Neural cell (in vitro differentiated cells): Measurements from ENCODE around the gene TFEB. TPM values are rescaled to one million over a fixed set of nuclear protein-coding genes. Genes with fewer than 3 reads are reported as not detected.

Experiments used
- H2AFZ ChIP-seq: fragments of 200-600, 300-800 bp; sonication (generic), shearing (Covaris generic); 2 replicates; pipeline ENCODE4 v1.6.0; 2014; ENCODE audit warnings: low read depth, mild to moderate bottlenecking, antibody characterized with exemption, low read length, moderate library complexity
- H3F3A ChIP-seq: fragments of 200-600 bp; shearing (Covaris generic); 2 replicates; pipeline ENCODE4 v1.6.1; 2016; ENCODE audit warnings: mild to moderate bottlenecking, moderate library complexity, mixed read lengths, antibody characterized with exemption, low read length; ENCODE audit not compliant: insufficient read depth, poor library complexity, severe bottlenecking
- H3K27ac ChIP-seq: fragments of 200-600, 300-800 bp; sonication (generic), shearing (Covaris generic); 2 replicates; pipeline ENCODE4 v1.5.1; 2014; ENCODE audit warnings: mild to moderate bottlenecking, low read length, moderate library complexity
- H3K27me3 ChIP-seq: fragments of 300-800, 200-600 bp; sonication (generic), shearing (Covaris generic); 2 replicates; pipeline ENCODE4 v1.6.0; 2014; ENCODE audit warnings: mild to moderate bottlenecking, low read depth, low read length, moderate library complexity; ENCODE audit not compliant: insufficient read depth
- H3K36me3 ChIP-seq: fragments of 300-800, 200-600 bp; sonication (generic), shearing (Covaris generic); 2 replicates; pipeline ENCODE4 v1.5.1; 2014; ENCODE audit warnings: mild to moderate bottlenecking, antibody characterized with exemption, low read length, moderate library complexity; ENCODE audit not compliant: insufficient read depth
- H3K4me2 ChIP-seq: fragments of 300-800, 200-600 bp; sonication (generic), shearing (Covaris generic); 2 replicates; pipeline ENCODE4 v1.6.0; 2014; ENCODE audit warnings: mild to moderate bottlenecking, low read length
- H3K4me3 ChIP-seq: fragments of 300-800, 200-600 bp; sonication (generic), shearing (Covaris generic); 2 replicates; pipeline ENCODE4 v1.5.1; 2014; ENCODE audit warnings: mild to moderate bottlenecking, low read length, moderate library complexity
- H3K79me2 ChIP-seq: fragments of 200-600 bp; shearing (Covaris generic); replicated peaks from 2 replicates; pipeline ENCODE4 v1.6.0; 2014; ENCODE audit warnings: mild to moderate bottlenecking, low read length, moderate library complexity; ENCODE audit not compliant: insufficient read depth
- H3K9ac ChIP-seq: fragments of 300-800, 200-600 bp; sonication (generic), shearing (Covaris generic); 2 replicates; pipeline ENCODE4 v1.6.1; 2016; ENCODE audit warnings: mild to moderate bottlenecking, low read length, mixed read lengths
- H3K9me2 ChIP-seq: fragments of 200-600 bp; shearing (Covaris generic); 2 replicates; pipeline ENCODE4 v1.6.1; 2016; ENCODE audit warnings: mild to moderate bottlenecking, low read length, mixed read lengths; ENCODE audit not compliant: insufficient read depth
- H3K9me3 ChIP-seq: fragments of 200-600, 300-800 bp; sonication (generic), shearing (Covaris generic); 2 replicates; pipeline ENCODE4 v1.6.1; 2016; ENCODE audit warnings: mild to moderate bottlenecking, mixed run types, low read length, moderate library complexity, mixed read lengths
- H4K20me1 ChIP-seq: fragments of 200-600 bp; shearing (Covaris generic); 2 replicates; pipeline ENCODE4 v1.6.1; 2016; ENCODE audit warnings: mild to moderate bottlenecking, mixed run types; ENCODE audit not compliant: insufficient read depth
- CTCF ChIP-seq: fragments of 450-650 bp; IDR thresholded peaks from 2 replicates; pipeline ENCODE4 v1.5.1; 2014; ENCODE audit warnings: antibody characterized with exemption, mild to moderate bottlenecking, moderate library complexity; ENCODE audit not compliant: poor library complexity, severe bottlenecking
- EP300 ChIP-seq: fragments of 450-650 bp; conservative IDR thresholded peaks from 2 replicates; pipeline ENCODE4 v1.6.1; 2014; ENCODE audit warnings: antibody characterized with exemption, mild to moderate bottlenecking, moderate library complexity; ENCODE audit not compliant: poor library complexity, severe bottlenecking
- EZH2 ChIP-seq: fragments of 200-600, 300-800 bp; shearing (Covaris generic), sonication (generic); IDR thresholded peaks from 2 replicates; pipeline ENCODE4 v1.6.1; 2014; ENCODE audit warnings: antibody characterized with exemption, low read length, borderline replicate concordance, mild to moderate bottlenecking; ENCODE audit not compliant: insufficient read depth, poor library complexity, severe bottlenecking
- MXI1 ChIP-seq: fragments of 450-650 bp; conservative IDR thresholded peaks from 2 replicates; pipeline ENCODE4 v1.6.1; 2014; ENCODE audit warnings: antibody characterized with exemption, mild to moderate bottlenecking; ENCODE audit not compliant: poor library complexity, severe bottlenecking
- POLR2AphosphoS5 ChIP-seq: IDR thresholded peaks from 2 replicates; pipeline ENCODE4 v1.6.1; 2012
- RAD21 ChIP-seq: fragments of 450-650 bp; conservative IDR thresholded peaks from 2 replicates; pipeline ENCODE4 v1.6.1; 2014; ENCODE audit warnings: antibody characterized with exemption, mild to moderate bottlenecking, moderate library complexity
- REST ChIP-seq: IDR thresholded peaks from 2 replicates; pipeline ENCODE4 v1.6.1; 2012; ENCODE audit warnings: borderline replicate concordance
- SMC3 ChIP-seq: fragments of 450-650 bp; conservative IDR thresholded peaks from 2 replicates; pipeline ENCODE4 v1.6.1; 2014; ENCODE audit warnings: antibody characterized with exemption, mild to moderate bottlenecking, moderate library complexity; ENCODE audit not compliant: poor library complexity
- TAF1 ChIP-seq: IDR thresholded peaks from 2 replicates; pipeline ENCODE4 v1.6.1; 2012; ENCODE audit warnings: low read depth
- polyA plus RNA-seq: library from polyadenylated mRNA; depleted of rRNA; stranded (reverse); fragments of >200 nt; gene quantifications from 2 replicates; pipeline ENCODE4 v1.2.3, GENCODE V29; 2014

Gene TFEB
- polyA plus RNA-seq, 1 donor from 2014 or later = 0.24 TPM

- Histone ChIP-seq H3K79me2 (no peaks in the 10 kb centered on the region), H3K9ac (no peak overlapping the region), H3K9me3 (no peaks in the 10 kb centered on the region), H4K20me1 (no peaks in the 10 kb centered on the region), H3K4me2 (no peak overlapping the region), H3K9me2 (no peaks in the 10 kb centered on the region), H3F3A (no peaks in the 10 kb centered on the region), H3K36me3 (no peaks in the 10 kb centered on the region), H3K27ac (no peak overlapping the region), H2AFZ (no peak overlapping the region), H3K27me3 (peaks cover 10% of the 10 kb centered on the region), H3K4me3 (no peak overlapping the region)
- TF ChIP-seq EZH2 = no peak
- TF ChIP-seq MXI1 = no peak
- no peak for TF ChIP-seq EP300
- no peak for TF ChIP-seq POLR2AphosphoS5
- TF ChIP-seq TAF1 = no peak
- no peak for TF ChIP-seq RAD21
- no peak for TF ChIP-seq SMC3
- no peak for TF ChIP-seq REST
- no peak for TF ChIP-seq CTCF
Measured at GRCh38 chr6:41728954-41729353, 6.5 kb downstream of the TFEB start.

GRCh38 chr6:41728073-41728936, 7.1 kb downstream of the TFEB start:
- H2AFZ ChIP-seq = no peak overlapping the region
- H3K4me3 ChIP-seq = no peak overlapping the region
- no peak overlapping the region for H3K9ac ChIP-seq
- H3K27ac ChIP-seq = no peak overlapping the region
- no peaks in the 10 kb centered on the region for H3K9me3 ChIP-seq
- H3K4me2 ChIP-seq = no peak overlapping the region
- H3K9me2 ChIP-seq = no peaks in the 10 kb centered on the region
- no peaks in the 10 kb centered on the region for H3F3A ChIP-seq
- no peaks in the 10 kb centered on the region for H3K36me3 ChIP-seq
- TF ChIP-seq POLR2AphosphoS5 = no peak
- TF ChIP-seq MXI1 = no peak
- no peak for TF ChIP-seq TAF1
- no peak for TF ChIP-seq REST
- TF ChIP-seq SMC3 = no peak
- TF ChIP-seq RAD21 = no peak
- no peak for TF ChIP-seq CTCF
- no peak for TF ChIP-seq EP300
- no peak for TF ChIP-seq EZH2
- H3K79me2 ChIP-seq = no peaks in the 10 kb centered on the region
- H3K27me3 ChIP-seq = peaks cover 3% of the 10 kb centered on the region
- H4K20me1 ChIP-seq = no peaks in the 10 kb centered on the region
